Renal pelvis (tissue), 4 donors: ENCODE results near the gene FBLN5. TPM values are rescaled to one million over a fixed set of nuclear protein-coding genes. Genes with fewer than 3 reads are reported as not detected.
"Not testable (repeated sequence)": the region's sequence is repeated elsewhere in the genome, so short reads cannot be mapped to it uniquely, and the experiment has no call there.

ENCODE experiments used
- DNase-seq: peaks from one replicate; pipeline ENCODE4 v3.0.0-alpha.2; 2013
- polyA plus RNA-seq, 3 donors: library from polyadenylated mRNA; unstranded; fragments of 120-200 nt; gene quantifications; one replicate each; pipeline ENCODE4 v1.2.1, GENCODE V29; 2013; ENCODE audit not compliant: insufficient read length in 3 of 3

FBLN5 gene
- polyA plus RNA-seq, 3 donors = 141 to 166 (median 165) TPM

- no peak for DNase-seq
These were observed 80.0 kb downstream of the FBLN5 start, which contains the start of gene TC2N for GRCh38 chr14:91867316-91867988. Gene TC2N (minus strand): TSS chr14:91867536. CDS start chr14:91813769, 53,767 bp downstream.

GRCh38 chr14:91866511-91867295 is 80.8 kb downstream of the FBLN5 start:
- no peak for DNase-seq

GRCh38 chr14:91866061-91866460 is 81.4 kb downstream of the FBLN5 start:
- no peak for DNase-seq

- DNase-seq = no peak
These were observed 85.1 kb downstream of the FBLN5 start for GRCh38 chr14:91862417-91862816.

- DNase-seq = no peak
These were observed 86.4 kb downstream of the FBLN5 start for GRCh38 chr14:91861091-91861490.

GRCh38 chr14:91860238-91860637 is 87.3 kb downstream of the FBLN5 start:
- DNase-seq = no peak

GRCh38 chr14:91858536-91859275 is 88.8 kb downstream of the FBLN5 start:
- no peak for DNase-seq

- DNase-seq = no peak
These were observed 89.9 kb downstream of the FBLN5 start for GRCh38 chr14:91857614-91858013.

- DNase-seq = no peak
These were observed 93.1 kb downstream of the FBLN5 start for GRCh38 chr14:91854327-91854934.

GRCh38 chr14:91851563-91851962 is 95.9 kb downstream of the FBLN5 start:
- DNase-seq = no peak

- DNase-seq = no peak
These were observed 98.9 kb downstream of the FBLN5 start for GRCh38 chr14:91848504-91849001.

GRCh38 chr14:91847693-91848092 is 99.8 kb downstream of the FBLN5 start:
- no peak for DNase-seq

- no peak for DNase-seq
These were observed 101.8 kb downstream of the FBLN5 start for GRCh38 chr14:91845652-91846051.

GRCh38 chr14:91845056-91845455 is 102.4 kb downstream of the FBLN5 start:
- not testable (repeated sequence) for DNase-seq

- no peak for DNase-seq
These were observed 103.5 kb downstream of the FBLN5 start for GRCh38 chr14:91844029-91844428.

GRCh38 chr14:91843437-91843836 is 104.1 kb downstream of the FBLN5 start:
- DNase-seq = no peak

- DNase-seq = no peak
These were observed 106.4 kb downstream of the FBLN5 start for GRCh38 chr14:91841065-91841464.

GRCh38 chr14:91839749-91840148 is 107.7 kb downstream of the FBLN5 start:
- DNase-seq = no peak

- no peak for DNase-seq
These were observed 110.4 kb downstream of the FBLN5 start for GRCh38 chr14:91837076-91837475.

GRCh38 chr14:91835920-91836843 is 111.3 kb downstream of the FBLN5 start:
- DNase-seq = peak; percentile 50
